IMR-90 (cell line): ENCODE data around the gene PIAS4. TPM values are rescaled to one million over a fixed set of nuclear protein-coding genes. Genes with fewer than 3 reads are reported as not detected.
A peak's percentile ranks its signal among the peaks of the same experiment; 100 is the strongest.

Experiments used
- ATAC-seq: fragments of 200-7000 bp; cut with Tn5 transposase; 2 replicates; pipeline ENCODE4 v1.9.1; 2020; ENCODE audit warnings: low read depth, mild to moderate bottlenecking, moderate library complexity
- BruUV-seq: library from RNA; stranded (reverse); fragments of 400-500 nt; replicated peaks from 2 replicates; lab custom pipeline; 2021; lab: Mats Ljungman, UMichigan
- CTCF ChIA-PET: fragments of 300-600 bp; formaldehyde crosslinking; extraction: SDS; loops from one replicate; lab custom pipeline; 2021; ENCODE audit warnings: antibody characterized with exemption; lab: Yijun Ruan, JAX
- POLR2A ChIA-PET: fragments of 300-600 bp; sonication (Branson Sonifier 250); formaldehyde crosslinking; loops from one replicate; lab custom pipeline; 2022; ENCODE audit warnings: antibody characterized with exemption; ENCODE audit not compliant: unreplicated experiment; lab: Charles Lee
- DNase-seq: peaks from one replicate; pipeline ENCODE4 v3.0.0; 2013
- H2AFZ ChIP-seq: replicated peaks from 2 replicates; pipeline ENCODE3; 2013; ENCODE audit warnings: low read length, mild to moderate bottlenecking; ENCODE audit not compliant: poor library complexity
- H2AK5ac ChIP-seq: 2 replicates; pipeline ENCODE4 v1.6.1; 2013; ENCODE audit warnings: low read depth, low read length, inconsistent platforms
- H2AK9ac ChIP-seq: replicated peaks from 2 replicates; pipeline ENCODE3; 2013; ENCODE audit warnings: mild to moderate bottlenecking, low read depth, low read length, moderate library complexity; ENCODE audit not compliant: poor library complexity
- H2BK120ac ChIP-seq: 2 replicates; pipeline ENCODE4 v1.6.1; 2013; ENCODE audit warnings: low read depth, low read length, inconsistent platforms
- H2BK15ac ChIP-seq: 3 replicates; pipeline ENCODE4 v1.6.1; 2013; ENCODE audit warnings: low read depth, low read length, inconsistent platforms
- H2BK20ac ChIP-seq: 2 replicates; pipeline ENCODE4 v1.6.1; 2013; ENCODE audit warnings: low read depth, mild to moderate bottlenecking, inconsistent platforms, low read length, moderate library complexity
- H2BK5ac ChIP-seq: 2 replicates; pipeline ENCODE4 v1.6.1; 2013; ENCODE audit warnings: mild to moderate bottlenecking, low read depth, low read length, inconsistent platforms; ENCODE audit not compliant: poor library complexity, severe bottlenecking
- H3K14ac ChIP-seq: replicated peaks from 2 replicates; pipeline ENCODE4 v1.6.1; 2013; ENCODE audit warnings: low read depth, low read length, inconsistent platforms
- H3K18ac ChIP-seq: 2 replicates; pipeline ENCODE4 v1.6.1; 2013; ENCODE audit warnings: low read depth, low read length, control low read depth
- H3K23ac ChIP-seq: 2 replicates; pipeline ENCODE4 v1.6.1; 2013; ENCODE audit warnings: low read depth, low read length, inconsistent platforms
- H3K27ac ChIP-seq: 2 replicates; pipeline ENCODE4 v1.5.1; 2013; ENCODE audit warnings: mild to moderate bottlenecking, control low read depth, low read length; ENCODE audit not compliant: insufficient read depth
- H3K27me3 ChIP-seq: 2 replicates; pipeline ENCODE4 v1.6.1; 2013; ENCODE audit warnings: low read length; ENCODE audit not compliant: control insufficient read depth, insufficient read depth
- H3K36me3 ChIP-seq: 2 replicates; pipeline ENCODE4 v1.6.1; 2013; ENCODE audit warnings: low read length, mixed read lengths; ENCODE audit not compliant: control insufficient read depth, insufficient read depth
- H3K4ac ChIP-seq: 2 replicates; pipeline ENCODE4 v1.6.1; 2013; ENCODE audit warnings: low read depth, low read length, inconsistent platforms
- H3K4me1 ChIP-seq: 2 replicates; pipeline ENCODE4 v1.6.1; 2013; ENCODE audit warnings: low read length, mixed read lengths; ENCODE audit not compliant: control insufficient read depth, insufficient read depth
- H3K4me2 ChIP-seq: 2 replicates; pipeline ENCODE4 v1.6.1; 2013; ENCODE audit warnings: low read depth, mild to moderate bottlenecking, control low read depth, low read length, moderate library complexity
- H3K4me3 ChIP-seq: 2 replicates; pipeline ENCODE4 v1.5.1; 2013; ENCODE audit warnings: low read depth, mild to moderate bottlenecking, control low read depth, low read length, moderate library complexity; ENCODE audit not compliant: insufficient read depth
- H3K56ac ChIP-seq: 2 replicates; pipeline ENCODE4 v1.6.1; 2013; ENCODE audit warnings: low read length, inconsistent platforms; ENCODE audit not compliant: insufficient read depth; ENCODE audit errors: extremely low read depth
- H3K79me1 ChIP-seq, 2 experiments: 2 replicates each; pipeline ENCODE4 v1.6.1; 2013; ENCODE audit warnings: low read length in 2 of 2, inconsistent platforms in 1 of 2, low read depth in 1 of 2
- H3K9ac ChIP-seq: 2 replicates; pipeline ENCODE4 v1.6.1; 2013; ENCODE audit warnings: low read depth, low read length, control low read depth
- H3K9me1 ChIP-seq: 2 replicates; pipeline ENCODE4 v1.6.1; 2013; ENCODE audit warnings: low read length, inconsistent platforms; ENCODE audit not compliant: insufficient read depth
- H3K9me3 ChIP-seq: 2 replicates; pipeline ENCODE4 v1.6.1; 2013; ENCODE audit warnings: low read length; ENCODE audit not compliant: control insufficient read depth, insufficient read depth
- H4K20me1 ChIP-seq: 2 replicates; pipeline ENCODE4 v1.6.1; 2013; ENCODE audit warnings: low read length, inconsistent platforms; ENCODE audit not compliant: insufficient read depth
- H4K5ac ChIP-seq: 2 replicates; pipeline ENCODE4 v1.6.1; 2013; ENCODE audit warnings: mild to moderate bottlenecking, low read depth, low read length, control low read depth
- H4K8ac ChIP-seq, 2 experiments: 2 replicates each; pipeline ENCODE4 v1.6.1; 2013; ENCODE audit warnings: low read depth in 2 of 2, low read length in 2 of 2, control low read depth in 1 of 2, inconsistent platforms in 1 of 2
- H4K91ac ChIP-seq: 2 replicates; pipeline ENCODE4 v1.6.1; 2013; ENCODE audit warnings: low read depth, low read length, inconsistent platforms; ENCODE audit not compliant: insufficient read depth
- BHLHE40 ChIP-seq: fragments of 150-350 bp; IDR thresholded peaks from 2 replicates; pipeline ENCODE4 v1.6.1; 2016; ENCODE audit warnings: mild to moderate bottlenecking, low read depth, low read length
- CEBPB ChIP-seq: IDR thresholded peaks from 2 replicates; pipeline ENCODE4 v1.6.1; 2012; ENCODE audit warnings: low read depth, low read length, improper control_type of control experiment
- CHD1 ChIP-seq: IDR thresholded peaks from 2 replicates; pipeline ENCODE4 v1.6.1; 2012; ENCODE audit warnings: low read depth, low read length, improper control_type of control experiment
- FOS ChIP-seq: fragments of 150-350 bp; IDR thresholded peaks from 2 replicates; pipeline ENCODE4 v1.6.1; 2016; ENCODE audit warnings: low read depth, low read length
- MAFK ChIP-seq: IDR thresholded peaks from 2 replicates; pipeline ENCODE4 v1.6.1; 2012; ENCODE audit warnings: low read depth, low read length, improper control_type of control experiment
- MAZ ChIP-seq: IDR thresholded peaks from 2 replicates; pipeline ENCODE4 v1.6.1; 2012; ENCODE audit warnings: low read depth, mild to moderate bottlenecking, low read length, improper control_type of control experiment, moderate library complexity, borderline replicate concordance
- MXI1 ChIP-seq: IDR thresholded peaks from 2 replicates; pipeline ENCODE4 v1.6.1; 2012; ENCODE audit warnings: low read depth, mild to moderate bottlenecking, low read length, moderate library complexity, borderline replicate concordance
- NFE2L2 ChIP-seq: fragments of 150-350 bp; IDR thresholded peaks from 2 replicates; pipeline ENCODE4 v1.6.1; 2016; ENCODE audit warnings: low read depth, mild to moderate bottlenecking, low read length
- POLR2A ChIP-seq: IDR thresholded peaks from 2 replicates; pipeline ENCODE4 v1.6.1; 2012; ENCODE audit warnings: mild to moderate bottlenecking, low read depth, low read length
- RAD21 ChIP-seq: IDR thresholded peaks from 2 replicates; pipeline ENCODE4 v1.6.1; 2012; ENCODE audit warnings: low read length, improper control_type of control experiment
- RCOR1 ChIP-seq: IDR thresholded peaks from 2 replicates; pipeline ENCODE4 v1.6.1; 2012; ENCODE audit warnings: mild to moderate bottlenecking, low read length, improper control_type of control experiment; ENCODE audit not compliant: insufficient replicate concordance
- RFX5 ChIP-seq: IDR thresholded peaks from 2 replicates; pipeline ENCODE4 v1.8.0; 2012; ENCODE audit warnings: low read depth, mild to moderate bottlenecking, low read length, moderate library complexity
- SMC3 ChIP-seq: fragments of 150-350 bp; IDR thresholded peaks from 2 replicates; pipeline ENCODE4 v1.6.1; 2016; ENCODE audit warnings: low read depth, mild to moderate bottlenecking, antibody characterized with exemption, low read length, moderate library complexity
- WGBS, 2 experiments: methylation state at CpG; one replicate each; pipeline versions ENCODE4 v1.1.5 to v1.1.7; 2013; ENCODE audit warnings: missing lambda C conversion rate in 2 of 2; ENCODE audit not compliant: insufficient read length in 1 of 2; ENCODE audit errors: extremely low coverage in 2 of 2; 5-methylcytosine and 5-hydroxymethylcytosine counted together
- dilution Hi-C: fragments of 300-500 bp; cut with HindIII; formaldehyde crosslinking; loops from one replicate; pipeline ENCODE4 v1.14.3; 2018; ENCODE audit warnings: low sequenced_read_pairs; ENCODE audit not compliant: unreplicated experiment
- in situ Hi-C: fragments of 300-500 bp; cut with MboI; formaldehyde crosslinking; loops from 3 replicates; pipeline ENCODE4 v1.14.3; 2019; ENCODE audit warnings: low sequenced_read_pairs, inconsistent platforms, mixed read lengths
- intact Hi-C: fragments of 100-400 bp; cut with micrococcal nuclease; formaldehyde crosslinking; loops from 2 replicates; pipeline ENCODE4 v1.10.0; 2022
- polyA plus RNA-seq, 3 experiments: library from polyadenylated mRNA; depleted of rRNA; stranded (reverse); fragments of >200 nt; gene quantifications; 2 replicates each; pipeline ENCODE4 v1.2.3, GENCODE V29; 2012; ENCODE audit warnings: low replicate concordance in 1 of 3
- total RNA-seq: library from RNA; depleted of rRNA; stranded (reverse); fragments of >200 nt; gene quantifications from 2 replicates; pipeline ENCODE4 v1.2.3, GENCODE V29; 2012
- TF ChIP-seq, protein P1 (sequence below): fragments of 150-350 bp; IDR thresholded peaks from 2 replicates; pipeline ENCODE4 v1.6.1; 2017; ENCODE audit warnings: mild to moderate bottlenecking, antibody characterized with exemption, low read length, low read depth
- TF ChIP-seq, protein P2 (sequence below): conservative IDR thresholded peaks from 2 replicates; pipeline ENCODE4 v1.5.1; 2012; ENCODE audit warnings: mild to moderate bottlenecking, low read depth, low read length, improper control_type of control experiment
- TF ChIP-seq, protein P3 (sequence below): fragments of 150-350 bp; IDR thresholded peaks from 2 replicates; pipeline ENCODE4 v1.6.1; 2016; ENCODE audit warnings: low read depth, mild to moderate bottlenecking, low read length, moderate library complexity, borderline replicate concordance

PIAS4 gene
- total and polyA plus RNA-seq, 2 of the 4 experiments (the other 2 are of a cell fraction): 12.1 to 13.6 TPM

DNA sequence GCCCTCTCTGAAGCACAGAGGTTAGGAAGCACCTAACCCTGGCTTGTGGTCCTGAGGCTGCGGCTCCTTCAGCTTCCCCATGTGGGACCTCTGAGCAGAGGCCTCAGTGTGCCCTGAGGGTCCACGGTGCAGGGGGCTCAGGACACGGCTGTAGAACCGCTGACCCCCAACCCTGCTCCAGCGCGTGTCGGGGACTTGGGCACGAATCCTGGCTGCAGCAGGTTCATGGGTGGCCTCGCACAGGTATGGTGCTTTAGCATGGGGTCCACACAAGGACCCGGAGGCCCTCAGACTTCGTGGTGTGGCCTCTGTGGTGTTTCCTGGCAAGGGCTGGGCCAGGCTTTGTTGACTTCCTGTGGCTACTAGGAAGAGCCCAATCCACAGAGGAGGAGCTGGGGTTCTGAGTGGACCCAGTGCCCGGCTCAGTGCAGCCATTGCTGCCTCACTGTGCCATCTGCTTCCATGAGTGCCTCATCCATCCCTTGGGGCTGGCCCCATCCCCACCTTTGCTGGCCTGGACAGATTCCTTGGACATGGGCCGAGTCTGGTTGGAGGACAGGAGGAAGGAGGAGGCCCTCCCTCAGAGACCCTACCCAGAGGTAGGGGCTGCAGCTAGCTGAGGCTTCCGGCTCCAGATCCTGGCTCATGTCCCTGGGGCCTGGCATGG is 34.7 kb downstream of the PIAS4 start:
- no peaks in the 10 kb centered on the region for H3K27me3 ChIP-seq
- H3K9me1 ChIP-seq: 0 out of 2 replicates have a peak, but pooled peaks cover 2% of the 10 kb centered on the region
- H3K23ac ChIP-seq: no peak overlapping the region
- no peak overlapping the region for H2BK120ac ChIP-seq
- CTCF ChIA-PET: no interaction called here
- H3K79me1 ChIP-seq: peaks cover 4 to 49% of the 10 kb centered on the region in 2 experiments; a peak in 3 of 4 replicates
- peaks cover 40% of the 10 kb centered on the region; the same call in 1 of the 2 replicates for H3K36me3 ChIP-seq
- no peak overlapping the region for H4K8ac ChIP-seq
- TF ChIP-seq MXI1 (no peak), RCOR1 (no peak), FOS (no peak), RAD21 (no peak), MAFK (no peak), NFE2L2 (no peak), RFX5 (no peak), POLR2A (no peak), MAZ (no peak), CEBPB (no peak), BHLHE40 (no peak), CHD1 (no peak), SMC3 (no peak)
- TF ChIP-seq, protein P1, sequence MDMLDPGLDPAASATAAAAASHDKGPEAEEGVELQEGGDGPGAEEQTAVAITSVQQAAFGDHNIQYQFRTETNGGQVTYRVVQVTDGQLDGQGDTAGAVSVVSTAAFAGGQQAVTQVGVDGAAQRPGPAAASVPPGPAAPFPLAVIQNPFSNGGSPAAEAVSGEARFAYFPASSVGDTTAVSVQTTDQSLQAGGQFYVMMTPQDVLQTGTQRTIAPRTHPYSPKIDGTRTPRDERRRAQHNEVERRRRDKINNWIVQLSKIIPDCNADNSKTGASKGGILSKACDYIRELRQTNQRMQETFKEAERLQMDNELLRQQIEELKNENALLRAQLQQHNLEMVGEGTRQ: no peak
- TF ChIP-seq, protein P2, sequence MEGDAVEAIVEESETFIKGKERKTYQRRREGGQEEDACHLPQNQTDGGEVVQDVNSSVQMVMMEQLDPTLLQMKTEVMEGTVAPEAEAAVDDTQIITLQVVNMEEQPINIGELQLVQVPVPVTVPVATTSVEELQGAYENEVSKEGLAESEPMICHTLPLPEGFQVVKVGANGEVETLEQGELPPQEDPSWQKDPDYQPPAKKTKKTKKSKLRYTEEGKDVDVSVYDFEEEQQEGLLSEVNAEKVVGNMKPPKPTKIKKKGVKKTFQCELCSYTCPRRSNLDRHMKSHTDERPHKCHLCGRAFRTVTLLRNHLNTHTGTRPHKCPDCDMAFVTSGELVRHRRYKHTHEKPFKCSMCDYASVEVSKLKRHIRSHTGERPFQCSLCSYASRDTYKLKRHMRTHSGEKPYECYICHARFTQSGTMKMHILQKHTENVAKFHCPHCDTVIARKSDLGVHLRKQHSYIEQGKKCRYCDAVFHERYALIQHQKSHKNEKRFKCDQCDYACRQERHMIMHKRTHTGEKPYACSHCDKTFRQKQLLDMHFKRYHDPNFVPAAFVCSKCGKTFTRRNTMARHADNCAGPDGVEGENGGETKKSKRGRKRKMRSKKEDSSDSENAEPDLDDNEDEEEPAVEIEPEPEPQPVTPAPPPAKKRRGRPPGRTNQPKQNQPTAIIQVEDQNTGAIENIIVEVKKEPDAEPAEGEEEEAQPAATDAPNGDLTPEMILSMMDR: no peak
- TF ChIP-seq, protein P3, sequence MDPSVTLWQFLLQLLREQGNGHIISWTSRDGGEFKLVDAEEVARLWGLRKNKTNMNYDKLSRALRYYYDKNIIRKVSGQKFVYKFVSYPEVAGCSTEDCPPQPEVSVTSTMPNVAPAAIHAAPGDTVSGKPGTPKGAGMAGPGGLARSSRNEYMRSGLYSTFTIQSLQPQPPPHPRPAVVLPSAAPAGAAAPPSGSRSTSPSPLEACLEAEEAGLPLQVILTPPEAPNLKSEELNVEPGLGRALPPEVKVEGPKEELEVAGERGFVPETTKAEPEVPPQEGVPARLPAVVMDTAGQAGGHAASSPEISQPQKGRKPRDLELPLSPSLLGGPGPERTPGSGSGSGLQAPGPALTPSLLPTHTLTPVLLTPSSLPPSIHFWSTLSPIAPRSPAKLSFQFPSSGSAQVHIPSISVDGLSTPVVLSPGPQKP: no peak
- no peak overlapping the region for H2AK9ac ChIP-seq
- dilution Hi-C loops (no loop called here), in situ Hi-C loops (no loop called here), intact Hi-C loops (no loop called here)
- no peak overlapping the region for H3K18ac ChIP-seq
- H3K56ac ChIP-seq: no peak overlapping the region
- no peak overlapping the region for H2BK20ac ChIP-seq
- H3K27ac ChIP-seq: no peak overlapping the region
- H3K4me1 ChIP-seq: no peaks in the 10 kb centered on the region; the same call in 1 of the 2 replicates
- no peak overlapping the region for H3K9ac ChIP-seq
- DNase-seq (no peak), ATAC-seq (no peak)
- peaks cover 61% of the 10 kb centered on the region for H4K20me1 ChIP-seq
- no peak overlapping the region for H4K5ac ChIP-seq
- H2AK5ac ChIP-seq: no peak overlapping the region
- BruUV-seq: no TSS peak
- no peak overlapping the region for H2BK5ac ChIP-seq
- no CpG with 5 or more reads among the region's 14 CpGs for WGBS, 2 experiments
- H3K4me2 ChIP-seq: no peak overlapping the region
- POLR2A ChIA-PET: no interaction called here
- peak overlapping the region; percentile 51 for H2AFZ ChIP-seq
- H3K4ac ChIP-seq: no peak overlapping the region
- H2BK15ac ChIP-seq: no peak overlapping the region
- H4K91ac ChIP-seq: no peak overlapping the region
- no peaks in the 10 kb centered on the region for H3K9me3 ChIP-seq
- H3K4me3 ChIP-seq: no peak overlapping the region
- H3K14ac ChIP-seq: no peak overlapping the region
